ENCODE data around the gene TMOD1.

The TMOD1 gene

GRCh38 chr9:97517331-97518089, 16.0 kb downstream of the TMOD1 start:
- DNase-seq (ENCODE audit: low read depth in 2 of 2), result no peak

- no peak for DNase-seq (ENCODE audit: low read depth in 2 of 2)
Observed at GRCh38 chr9:97518166-97518908, 16.9 kb downstream of the TMOD1 start.

- no peak for DNase-seq (ENCODE audit: low read depth in 2 of 2)
Observed at GRCh38 chr9:97518909-97519307, 17.4 kb downstream of the TMOD1 start.

GRCh38 chr9:97519441-97519970, 18.0 kb downstream of the TMOD1 start:
- no peak for DNase-seq (ENCODE audit: low read depth in 2 of 2)

- no peak for DNase-seq (ENCODE audit: low read depth in 2 of 2)
Observed at GRCh38 chr9:97521576-97522333, 20.3 kb downstream of the TMOD1 start.

GRCh38 chr9:97524424-97524823, 23.0 kb downstream of the TMOD1 start:
- DNase-seq (ENCODE audit: low read depth in 2 of 2), result no peak

GRCh38 chr9:97525451-97525850, 24.0 kb downstream of the TMOD1 start:
- no peak for DNase-seq (ENCODE audit: low read depth in 2 of 2)

- DNase-seq (ENCODE audit: low read depth in 2 of 2), result no peak
Observed at GRCh38 chr9:97526895-97527575, 25.6 kb downstream of the TMOD1 start.

- DNase-seq (ENCODE audit: low read depth in 2 of 2), result no peak
Observed at GRCh38 chr9:97527626-97528528, 26.4 kb downstream of the TMOD1 start.

GRCh38 chr9:97528529-97529230, 27.2 kb downstream of the TMOD1 start:
- DNase-seq (ENCODE audit: low read depth in 2 of 2), result no peak

- no peak for DNase-seq (ENCODE audit: low read depth in 2 of 2)
Observed at GRCh38 chr9:97529363-97530076, 28.1 kb downstream of the TMOD1 start.

GRCh38 chr9:97531888-97532376, 30.5 kb downstream of the TMOD1 start:
- no peak for DNase-seq (ENCODE audit: low read depth in 2 of 2)

- DNase-seq (ENCODE audit: low read depth in 2 of 2), result no peak
Observed at GRCh38 chr9:97534185-97534584, 32.7 kb downstream of the TMOD1 start.

GRCh38 chr9:97534961-97535594, 33.6 kb downstream of the TMOD1 start:
- no peak for DNase-seq (ENCODE audit: low read depth in 2 of 2)

- DNase-seq (ENCODE audit: low read depth in 2 of 2), result no peak
Observed at GRCh38 chr9:97535771-97536170, 34.3 kb downstream of the TMOD1 start.

GRCh38 chr9:97536480-97536879, 35.0 kb downstream of the TMOD1 start:
- DNase-seq (ENCODE audit: low read depth in 2 of 2), result no peak

- no peak for DNase-seq (ENCODE audit: low read depth in 2 of 2)
Observed at GRCh38 chr9:97543561-97543960, 42.1 kb downstream of the TMOD1 start.

- no peak for DNase-seq (ENCODE audit: low read depth in 2 of 2)
Observed at GRCh38 chr9:97545486-97545885, 44.0 kb downstream of the TMOD1 start.

Data from stimulated activated CD8-positive, alpha-beta memory T cell treated with anti-CD3 and anti-CD28 coated beads, Interleukin-7, amount 100 ng/mL, for 1 hour (primary cell).